Esophagus muscularis mucosa (tissue), 3 donors: ENCODE data around the gene GPX3.

Experiments used
- POLR2A ChIP-seq: fragments of 450-650 bp; IDR thresholded peaks from one replicate; pipeline ENCODE4 v1.6.1; 2017; ENCODE audit warnings: antibody characterized with exemption, moderate library complexity, mild to moderate bottlenecking, low read depth
- POLR2AphosphoS5 ChIP-seq, 2 donors: sonication (generic); formaldehyde crosslinking; IDR thresholded peaks; one replicate each; pipeline ENCODE4 v1.6.1; 2017; ENCODE audit warnings: antibody characterized with exemption in 2 of 2
- TF ChIP-seq, protein P1 (sequence below), 3 experiments: fragments of 200-600 bp in 2 of 3; fragments of 450-650 bp in 1 of 3; sonication (generic) in 2 of 3; IDR thresholded peaks; one replicate each; pipeline ENCODE4 v1.5.1; 2017 to 2019; ENCODE audit warnings: antibody characterized with exemption in 3 of 3, mild to moderate bottlenecking in 2 of 3, moderate library complexity in 1 of 3

DNA sequence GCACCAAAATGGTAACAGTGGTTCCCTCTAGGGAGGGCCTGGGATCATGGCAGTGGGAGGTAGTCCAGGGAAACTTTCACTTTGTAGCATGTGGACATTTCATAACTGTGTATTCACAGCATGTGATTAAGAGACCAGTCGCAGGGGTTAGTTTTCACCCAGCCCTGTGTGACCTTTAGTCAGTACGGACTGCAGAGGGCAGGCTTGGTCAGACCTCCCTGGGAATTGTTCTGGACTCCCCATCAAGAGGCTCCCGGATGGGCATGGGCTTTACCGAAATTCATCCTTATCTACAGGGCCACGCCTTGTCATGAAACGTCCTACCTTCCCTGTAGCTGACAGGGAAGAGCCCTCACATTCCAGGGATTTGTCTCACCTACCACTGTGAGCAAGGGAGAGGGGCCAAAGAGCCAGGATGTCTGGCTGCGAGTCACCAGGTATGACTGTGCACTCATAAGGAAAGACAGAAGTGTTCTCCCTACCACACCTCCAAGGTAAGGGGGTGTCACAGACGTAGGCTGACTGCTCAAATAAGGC lies 19.9 kb downstream of the GPX3 start:
- TF ChIP-seq, protein P1, sequence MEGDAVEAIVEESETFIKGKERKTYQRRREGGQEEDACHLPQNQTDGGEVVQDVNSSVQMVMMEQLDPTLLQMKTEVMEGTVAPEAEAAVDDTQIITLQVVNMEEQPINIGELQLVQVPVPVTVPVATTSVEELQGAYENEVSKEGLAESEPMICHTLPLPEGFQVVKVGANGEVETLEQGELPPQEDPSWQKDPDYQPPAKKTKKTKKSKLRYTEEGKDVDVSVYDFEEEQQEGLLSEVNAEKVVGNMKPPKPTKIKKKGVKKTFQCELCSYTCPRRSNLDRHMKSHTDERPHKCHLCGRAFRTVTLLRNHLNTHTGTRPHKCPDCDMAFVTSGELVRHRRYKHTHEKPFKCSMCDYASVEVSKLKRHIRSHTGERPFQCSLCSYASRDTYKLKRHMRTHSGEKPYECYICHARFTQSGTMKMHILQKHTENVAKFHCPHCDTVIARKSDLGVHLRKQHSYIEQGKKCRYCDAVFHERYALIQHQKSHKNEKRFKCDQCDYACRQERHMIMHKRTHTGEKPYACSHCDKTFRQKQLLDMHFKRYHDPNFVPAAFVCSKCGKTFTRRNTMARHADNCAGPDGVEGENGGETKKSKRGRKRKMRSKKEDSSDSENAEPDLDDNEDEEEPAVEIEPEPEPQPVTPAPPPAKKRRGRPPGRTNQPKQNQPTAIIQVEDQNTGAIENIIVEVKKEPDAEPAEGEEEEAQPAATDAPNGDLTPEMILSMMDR (IDR thresholded peaks at IDR 0.05) = no peak
- TF ChIP-seq POLR2A (peak; percentile 35), POLR2AphosphoS5 (IDR thresholded peaks at IDR 0.05) (no peak)
